Body of pancreas (tissue), 4 donors: Measurements from ENCODE around the gene TTLL9. TPM values are rescaled to one million over a fixed set of nuclear protein-coding genes. Genes with fewer than 3 reads are reported as not detected.

ENCODE experiments used
- ATAC-seq: fragments of 150-250 bp; one replicate; pipeline ENCODE4 v1.9.1; 2016
- DNase-seq, 4 donors: peaks; one replicate each; pipeline ENCODE4 v3.0.0-alpha.2; 2019
- H3K27ac ChIP-seq, 4 donors: fragments of 200-600 bp; sonication (generic); 1 replicate in 3 of 4; 2 replicates in 1 of 4; pipeline versions ENCODE4 v1.5.1 to v1.6.1; 2016 to 2019; ENCODE audit warnings: mild to moderate bottlenecking in 1 of 4, mixed read lengths in 1 of 4, moderate library complexity in 1 of 4
- H3K27me3 ChIP-seq, 2 donors: fragments of 200-600 bp; sonication (generic); one replicate each; pipeline ENCODE4 v1.6.0; 2016; ENCODE audit warnings: mild to moderate bottlenecking in 1 of 2
- H3K36me3 ChIP-seq, 2 donors: fragments of 200-600 bp; sonication (generic); replicated peaks in 1 of 2; 2 replicates each; pipeline ENCODE4 v1.5.1; 2016; ENCODE audit warnings: low read depth in 2 of 2; ENCODE audit not compliant: insufficient read depth in 1 of 2
- H3K4me1 ChIP-seq: fragments of 200-600 bp; sonication (generic); one replicate; pipeline ENCODE4 v1.6.0; 2016
- H3K4me3 ChIP-seq, 2 donors: fragments of 200-600 bp; sonication (generic); 1 replicate in 1 of 2; 2 replicates in 1 of 2; pipeline ENCODE4 v1.5.1; 2016 to 2019
- H3K9me3 ChIP-seq, 3 donors: fragments of 200-600 bp; sonication (generic); 1 replicate in 2 of 3; 2 replicates in 1 of 3; pipeline ENCODE4 v1.5.1; 2016
- POLR2A ChIP-seq, 3 donors: fragments of 450-650 bp; IDR thresholded peaks; one replicate each; pipeline ENCODE4 v1.6.1; 2016; ENCODE audit warnings: antibody characterized with exemption in 3 of 3, mild to moderate bottlenecking in 2 of 3
- WGBS, 2 donors: methylation state at CpG; one replicate each; pipeline ENCODE4 v1.1.5; 2017; 5-methylcytosine and 5-hydroxymethylcytosine counted together
- intact Hi-C: fragments of 100-400 bp; cut with DNase I; formaldehyde crosslinking; loops from one replicate; pipeline ENCODE4 v1.15.1; 2023
- total RNA-seq, 2 donors: library from RNA; depleted of rRNA; stranded (reverse); fragments of >200 nt; gene quantifications; one replicate each; pipeline ENCODE4 v1.1.0, GENCODE V29; 2016
- TF ChIP-seq, protein P1 (sequence below), 7 experiments: fragments of 450-650 bp in 4 of 7; fragments of 200-600 bp in 3 of 7; sonication (generic) in 3 of 7; IDR thresholded peaks; one replicate each; pipeline ENCODE4 v1.5.1; 2016 to 2019; ENCODE audit warnings: antibody characterized with exemption in 7 of 7

The TTLL9 gene
- total RNA-seq, 2 donors from 2014 or later = 0.52 to 0.99 TPM

DNA sequence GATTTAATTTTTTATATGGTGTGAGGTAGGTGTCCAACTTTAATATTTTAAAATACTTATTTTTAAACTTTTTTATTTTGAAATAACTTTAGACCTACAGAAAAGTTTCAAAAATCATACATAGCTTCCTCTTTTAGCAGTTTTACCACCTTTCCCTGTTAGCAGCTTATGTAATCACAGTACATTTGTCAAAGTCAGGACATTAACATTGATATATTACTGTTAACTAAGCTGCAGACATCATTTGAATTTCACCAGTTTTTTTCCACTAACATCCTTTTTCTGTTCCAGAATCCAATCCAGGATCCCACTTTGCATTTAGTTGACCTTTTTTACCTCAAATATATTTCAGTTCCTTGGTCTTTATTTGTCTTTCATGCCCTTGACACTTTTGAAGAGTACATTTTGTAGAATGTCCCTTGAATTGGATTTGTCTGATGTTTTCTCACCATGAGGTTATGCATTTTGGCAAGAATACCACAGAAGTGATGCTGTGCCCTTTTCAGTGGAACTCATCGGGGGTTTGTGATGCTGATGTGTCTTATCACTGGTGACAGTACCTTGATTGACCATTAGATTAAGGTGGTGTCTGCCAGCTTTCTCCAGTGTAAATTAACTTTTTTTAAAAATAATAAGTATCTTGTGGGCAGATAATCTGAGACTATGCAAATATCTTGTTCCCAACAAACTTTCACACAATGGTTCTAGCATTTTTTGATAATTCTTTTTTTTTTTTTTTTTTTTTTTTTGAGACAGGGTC lies 33.4 kb downstream of the TTLL9 start:
- Histone ChIP-seq H3K27ac (no peak overlapping the region), H3K4me3 (no peak overlapping the region), H3K4me1 (no peaks in the 10 kb centered on the region), H3K36me3 (no peaks in the 10 kb centered on the region), H3K27me3 (no peaks in the 10 kb centered on the region), H3K9me3 (no peaks in the 10 kb centered on the region)
- intact Hi-C loops = no loop called here
- DNase-seq (no peak), ATAC-seq (no peak)
- no peak for TF ChIP-seq POLR2A (IDR thresholded peaks at IDR 0.05)
- TF ChIP-seq, protein P1, sequence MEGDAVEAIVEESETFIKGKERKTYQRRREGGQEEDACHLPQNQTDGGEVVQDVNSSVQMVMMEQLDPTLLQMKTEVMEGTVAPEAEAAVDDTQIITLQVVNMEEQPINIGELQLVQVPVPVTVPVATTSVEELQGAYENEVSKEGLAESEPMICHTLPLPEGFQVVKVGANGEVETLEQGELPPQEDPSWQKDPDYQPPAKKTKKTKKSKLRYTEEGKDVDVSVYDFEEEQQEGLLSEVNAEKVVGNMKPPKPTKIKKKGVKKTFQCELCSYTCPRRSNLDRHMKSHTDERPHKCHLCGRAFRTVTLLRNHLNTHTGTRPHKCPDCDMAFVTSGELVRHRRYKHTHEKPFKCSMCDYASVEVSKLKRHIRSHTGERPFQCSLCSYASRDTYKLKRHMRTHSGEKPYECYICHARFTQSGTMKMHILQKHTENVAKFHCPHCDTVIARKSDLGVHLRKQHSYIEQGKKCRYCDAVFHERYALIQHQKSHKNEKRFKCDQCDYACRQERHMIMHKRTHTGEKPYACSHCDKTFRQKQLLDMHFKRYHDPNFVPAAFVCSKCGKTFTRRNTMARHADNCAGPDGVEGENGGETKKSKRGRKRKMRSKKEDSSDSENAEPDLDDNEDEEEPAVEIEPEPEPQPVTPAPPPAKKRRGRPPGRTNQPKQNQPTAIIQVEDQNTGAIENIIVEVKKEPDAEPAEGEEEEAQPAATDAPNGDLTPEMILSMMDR (IDR thresholded peaks at IDR 0.05) = no peak
- WGBS, 2 donors = 48 to 57% methylated on average over 1 of the region's 1 CpG

DNA sequence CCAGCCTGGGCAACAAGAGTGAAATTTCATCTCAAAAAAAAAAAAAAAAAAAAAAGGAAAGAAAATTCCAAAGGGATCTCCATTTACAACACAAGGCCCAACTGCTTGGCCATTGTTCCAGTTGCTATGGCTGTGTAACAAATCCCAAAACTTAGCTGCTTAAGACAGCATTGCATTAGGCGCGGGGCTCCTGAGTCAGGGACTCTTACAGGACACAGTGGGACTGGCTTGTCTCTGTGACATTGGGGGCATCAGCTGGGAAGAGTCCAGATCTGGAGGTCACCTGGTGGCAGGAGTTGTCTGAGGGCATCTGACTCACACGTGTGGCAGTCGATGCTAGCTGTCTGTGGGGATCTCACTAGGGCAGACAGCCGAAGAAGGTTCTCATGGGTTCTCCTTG lies 35.6 kb downstream of the TTLL9 start:
- H3K4me3 ChIP-seq = no peak overlapping the region
- no peaks in the 10 kb centered on the region for H3K4me1 ChIP-seq
- DNase-seq (no peak), ATAC-seq (no peak)
- no peaks in the 10 kb centered on the region for H3K27me3 ChIP-seq
- WGBS, 2 donors = 68 to 85% methylated on average over 5 of the region's 5 CpGs
- intact Hi-C loops = no loop called here
- no peak for TF ChIP-seq POLR2A (IDR thresholded peaks at IDR 0.05)
- TF ChIP-seq, protein P1 (IDR thresholded peaks at IDR 0.05) = no peak
- H3K36me3 ChIP-seq = no peaks in the 10 kb centered on the region
- no peak overlapping the region for H3K27ac ChIP-seq
- H3K9me3 ChIP-seq = no peaks in the 10 kb centered on the region

DNA sequence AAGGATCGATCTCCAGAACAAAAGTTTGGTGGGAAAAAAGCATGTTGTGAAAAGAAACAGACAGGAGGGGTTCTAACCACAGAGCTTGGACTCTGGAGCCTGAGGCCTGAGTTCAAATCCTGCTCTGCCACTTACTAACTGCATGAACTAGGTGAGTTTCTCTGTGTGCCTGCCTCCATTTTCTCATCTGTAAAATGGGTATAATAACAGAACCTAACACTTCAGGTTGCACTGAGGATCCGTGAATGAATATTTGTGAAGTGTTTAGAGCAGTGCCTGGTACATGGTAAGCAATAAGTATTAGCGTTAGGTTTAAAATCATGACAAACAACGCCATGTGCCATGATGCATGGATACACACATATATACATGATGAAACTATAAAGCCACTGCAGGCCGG lies 36.6 kb downstream of the TTLL9 start:
- no peak overlapping the region for H3K27ac ChIP-seq
- no peaks in the 10 kb centered on the region for H3K27me3 ChIP-seq
- H3K36me3 ChIP-seq = no peaks in the 10 kb centered on the region
- intact Hi-C loops = no loop called here
- H3K4me1 ChIP-seq = no peaks in the 10 kb centered on the region
- no peak for ATAC-seq
- no peak for TF ChIP-seq POLR2A (IDR thresholded peaks at IDR 0.05)
- TF ChIP-seq, protein P1 (IDR thresholded peaks at IDR 0.05) = no peak
- DNase-seq = no peak
- no peaks in the 10 kb centered on the region for H3K9me3 ChIP-seq
- WGBS, 2 donors = 76 to 84% methylated on average over 5 of the region's 5 CpGs
- no peak overlapping the region for H3K4me3 ChIP-seq

GRCh38 chr20:31908016-31908415 lies 37.6 kb downstream of the TTLL9 start:
- Histone ChIP-seq H3K4me1 (no peaks in the 10 kb centered on the region), H3K27me3 (no peaks in the 10 kb centered on the region), H3K9me3 (no peaks in the 10 kb centered on the region), H3K36me3 (no peaks in the 10 kb centered on the region), H3K4me3 (no peak overlapping the region), H3K27ac (no peak overlapping the region)
- TF ChIP-seq, protein P1 (IDR thresholded peaks at IDR 0.05) = no peak
- TF ChIP-seq POLR2A (IDR thresholded peaks at IDR 0.05) = no peak
- ATAC-seq (no peak), DNase-seq (no peak)
- intact Hi-C loops = no loop called here
- WGBS, 2 donors = 51 to 68% methylated on average over 5 of the region's 5 CpGs

DNA sequence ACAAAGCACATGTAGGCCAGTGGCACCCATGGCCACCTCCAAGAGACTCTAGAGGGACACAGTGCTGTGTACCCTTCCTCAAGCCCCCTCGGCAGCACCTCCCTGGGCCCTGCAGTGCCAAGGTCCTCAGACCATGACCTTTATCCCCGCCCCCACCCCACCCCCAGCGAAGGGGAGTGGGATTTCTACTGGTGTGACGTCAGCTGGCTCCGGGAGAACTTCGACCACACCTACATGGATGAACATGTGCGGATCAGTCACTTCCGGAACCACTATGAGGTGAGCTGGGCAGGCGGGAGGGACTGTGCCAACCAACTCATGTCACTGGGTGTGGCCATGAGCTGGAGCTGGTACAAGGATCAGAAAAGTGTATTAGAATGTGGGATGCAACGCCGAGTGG lies 38.0 kb downstream of the TTLL9 start:
- Histone ChIP-seq H3K4me1 (no peaks in the 10 kb centered on the region), H3K27ac (no peak overlapping the region), H3K36me3 (no peaks in the 10 kb centered on the region), H3K27me3 (no peaks in the 10 kb centered on the region), H3K9me3 (no peaks in the 10 kb centered on the region), H3K4me3 (no peak overlapping the region)
- TF ChIP-seq, protein P1 (IDR thresholded peaks at IDR 0.05) = no peak
- no peak for TF ChIP-seq POLR2A (IDR thresholded peaks at IDR 0.05)
- DNase-seq = no peak
- no peak for ATAC-seq
- WGBS, 2 donors = 66 to 77% methylated on average over 7 to 11 of the region's 11 CpGs
- intact Hi-C loops = no loop called here
